GM21390 (cell line): ENCODE data around the gene DCAF12.
"Not testable (repeated sequence)": the region's sequence is repeated elsewhere in the genome, so short reads cannot be mapped to it uniquely, and the experiment has no call there.

Experiments used
- ATAC-seq: cut with Tn5 transposase; IDR thresholded peaks from one replicate; pipeline ENCODE4 v1.9.1; 2021; ENCODE audit not compliant: unreplicated experiment

DCAF12 gene

DNA sequence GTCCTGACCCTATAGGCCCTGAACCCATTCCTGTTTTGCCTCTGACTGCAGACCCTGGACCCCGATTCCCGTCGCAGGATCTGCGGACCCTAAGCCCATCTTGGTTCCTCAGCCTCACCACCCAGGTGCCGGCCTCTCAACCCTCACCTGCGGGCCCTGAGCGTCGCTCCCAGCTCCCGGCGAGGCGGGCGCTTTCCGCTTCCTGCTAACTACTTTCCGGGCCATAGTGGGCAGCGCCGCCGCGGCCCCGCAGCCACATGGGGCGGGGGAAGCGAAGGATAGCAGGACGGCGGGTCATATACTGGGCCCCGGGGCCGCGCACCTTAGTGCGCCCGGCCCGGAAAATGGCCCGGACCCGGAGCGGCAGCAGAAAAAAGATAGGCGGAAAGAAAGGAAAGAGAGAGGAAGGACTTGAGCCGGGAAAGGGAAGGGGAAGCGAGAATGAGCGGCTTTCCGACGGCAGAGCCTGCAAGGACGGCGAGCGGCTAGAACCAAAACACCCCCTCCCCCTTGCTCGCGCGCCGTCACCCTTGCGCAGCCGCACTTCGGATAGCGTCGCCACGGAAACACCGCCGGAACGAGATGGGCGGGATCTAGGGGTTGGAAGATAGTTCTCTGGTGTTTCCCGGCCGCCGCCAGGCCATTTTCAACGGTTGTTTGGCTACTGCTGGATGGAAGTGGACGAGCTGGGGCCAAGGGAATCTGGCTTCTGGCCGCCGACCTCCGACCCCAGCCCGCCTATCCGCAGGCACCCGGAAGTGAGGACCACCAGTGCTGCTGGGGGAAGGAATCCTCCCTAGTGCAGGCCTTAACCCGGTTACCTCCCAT is at the start of gene DCAF12:
TSS of gene DCAF12 (minus strand) at position 492 of the 828 bp plus-strand sequence. CDS start at position 225, 267 bp downstream.
- peak; percentile 80 for ATAC-seq

DNA sequence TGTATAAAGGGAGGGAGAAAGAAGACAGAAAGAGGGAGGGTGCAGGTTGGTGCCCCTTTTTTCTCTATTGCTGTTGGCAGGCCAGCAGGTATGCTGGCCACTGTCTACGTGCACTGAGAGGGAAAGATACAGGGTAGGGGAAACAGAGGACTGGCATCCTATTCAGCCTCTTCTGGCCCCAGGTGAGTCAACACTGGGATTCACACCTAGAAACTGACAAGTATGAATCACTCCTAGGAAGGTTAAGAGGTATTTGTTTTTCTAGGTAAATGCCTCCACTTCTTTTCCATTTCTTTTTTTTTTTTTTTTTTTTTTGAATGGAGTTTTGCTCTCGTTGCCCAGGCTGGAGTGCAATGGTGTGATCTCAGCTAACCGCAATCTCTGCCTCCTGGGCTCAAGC is 49.6 kb upstream of the DCAF12 start:
- no peak for ATAC-seq

DNA sequence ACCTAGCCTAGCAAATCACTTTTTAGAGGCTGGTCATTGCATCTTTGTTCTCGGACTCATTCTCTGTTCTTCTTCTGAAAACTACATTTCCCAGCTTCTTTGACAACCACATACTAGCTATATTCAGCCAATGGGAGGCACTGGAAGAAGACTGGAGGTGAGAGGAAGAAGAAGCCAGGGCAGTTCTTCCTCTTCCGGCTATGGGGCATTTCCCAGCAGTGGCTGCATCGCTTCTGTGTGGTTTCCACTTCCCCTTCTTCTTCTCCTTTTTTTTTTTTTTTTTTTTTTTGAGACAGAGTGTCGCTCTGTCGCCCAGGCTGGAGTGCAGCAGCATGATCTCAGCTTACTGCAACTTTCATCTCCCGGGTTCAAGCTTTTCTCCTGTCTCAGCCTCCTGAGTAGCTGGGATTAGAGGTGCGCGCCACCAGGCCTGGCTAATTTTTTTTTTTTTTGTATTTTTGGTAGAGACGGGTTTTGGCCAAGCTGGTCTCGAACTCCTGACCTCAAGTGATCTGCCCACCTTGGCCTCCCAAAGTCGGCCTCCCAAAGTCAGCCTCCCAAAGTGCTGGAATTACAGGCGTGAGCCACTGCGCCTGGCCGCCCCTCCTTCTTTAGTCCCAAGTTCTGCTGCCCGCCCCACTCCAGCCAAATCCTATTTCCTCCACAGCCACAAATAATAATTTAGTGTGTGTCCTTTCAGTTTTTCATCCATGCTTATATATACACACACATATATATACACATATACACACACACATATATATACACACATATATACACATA is 45.4 kb upstream of the DCAF12 start:
- peak; percentile 78 for ATAC-seq

DNA sequence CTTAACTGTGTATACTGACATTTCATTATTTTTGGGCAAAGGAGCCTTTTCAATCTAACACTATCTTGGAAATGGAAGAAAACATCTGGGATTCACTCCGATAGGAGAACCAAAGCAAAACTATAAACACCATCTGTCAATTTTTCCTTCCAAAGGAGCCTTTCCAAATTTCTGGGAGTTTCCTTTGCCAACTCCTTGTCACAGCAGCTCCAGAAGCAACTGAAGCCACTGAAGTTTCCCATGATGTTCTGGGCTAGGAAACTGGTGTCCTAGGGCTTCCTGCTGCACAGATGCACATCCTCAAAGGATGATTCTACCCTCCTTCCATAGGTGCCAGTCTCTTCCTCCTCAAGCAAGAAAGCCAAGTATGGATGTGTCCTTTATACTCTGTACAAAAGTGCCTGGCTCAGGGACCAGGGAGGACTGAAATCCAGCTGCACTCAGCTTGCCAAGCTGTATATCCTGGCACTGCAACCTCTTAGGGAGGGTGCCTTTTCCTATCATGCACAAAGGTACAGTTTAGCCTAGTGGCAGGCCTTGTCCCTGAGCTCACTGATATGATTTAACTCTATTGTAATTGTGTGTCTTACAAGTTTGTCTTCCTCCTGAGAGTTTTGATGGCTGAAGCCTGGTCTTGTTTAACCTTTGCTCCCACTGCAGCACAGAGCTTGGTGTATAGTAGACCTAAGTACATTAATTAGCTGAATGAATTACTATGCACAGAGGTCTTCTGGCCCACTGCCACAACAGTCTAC is 43.9 kb upstream of the DCAF12 start:
- ATAC-seq = no peak

GRCh38 chr9:34169125-34169524 is 42.6 kb upstream of the DCAF12 start:
- no peak for ATAC-seq

DNA sequence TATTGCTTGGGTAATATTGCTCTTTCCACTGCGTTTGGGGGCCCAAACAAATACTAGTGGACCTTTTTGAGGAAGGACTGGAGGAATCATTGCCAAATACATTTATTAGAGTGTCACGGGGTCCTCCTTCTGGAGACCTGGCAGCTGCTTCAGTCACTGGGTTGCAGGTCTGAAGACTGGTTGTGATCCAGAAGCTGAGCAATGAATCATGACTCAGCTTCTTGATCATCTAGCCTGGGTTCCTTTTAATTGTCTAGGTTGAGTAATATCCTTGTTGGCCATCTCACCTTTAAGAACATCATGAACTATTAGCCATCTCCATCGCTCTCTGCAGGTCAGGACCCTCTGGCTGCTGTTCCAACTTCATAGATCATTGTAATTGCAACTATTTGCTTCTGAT is 36.9 kb upstream of the DCAF12 start:
- no peak for ATAC-seq

GRCh38 chr9:34158362-34158869 is 31.9 kb upstream of the DCAF12 start:
- no peak for ATAC-seq

- ATAC-seq = no peak
Observed at GRCh38 chr9:34157898-34158297, 31.4 kb upstream of the DCAF12 start.

GRCh38 chr9:34157318-34157717 is 30.8 kb upstream of the DCAF12 start:
- ATAC-seq = no peak

DNA sequence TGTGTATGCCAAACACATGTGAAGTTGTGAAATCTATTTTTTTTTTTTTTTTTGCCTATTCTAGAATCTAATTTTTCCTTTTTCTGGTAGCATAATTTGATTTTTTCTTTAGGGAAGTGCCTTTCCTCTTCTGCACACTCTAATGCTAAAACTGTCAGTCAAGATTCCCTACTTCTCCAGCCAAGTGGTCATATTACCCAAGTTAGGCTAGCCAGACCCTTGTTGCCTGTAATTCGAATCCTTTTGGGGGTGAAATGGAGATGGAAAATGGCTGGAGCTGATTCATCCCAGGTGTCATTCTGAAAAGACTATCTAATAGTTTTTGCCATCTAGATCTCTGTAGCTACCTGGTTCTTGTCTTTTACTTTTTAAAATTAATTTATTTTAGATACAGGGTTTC is 27.6 kb upstream of the DCAF12 start:
- ATAC-seq = no peak

GRCh38 chr9:34151398-34151797 is 24.9 kb upstream of the DCAF12 start:
- ATAC-seq = no peak

DNA sequence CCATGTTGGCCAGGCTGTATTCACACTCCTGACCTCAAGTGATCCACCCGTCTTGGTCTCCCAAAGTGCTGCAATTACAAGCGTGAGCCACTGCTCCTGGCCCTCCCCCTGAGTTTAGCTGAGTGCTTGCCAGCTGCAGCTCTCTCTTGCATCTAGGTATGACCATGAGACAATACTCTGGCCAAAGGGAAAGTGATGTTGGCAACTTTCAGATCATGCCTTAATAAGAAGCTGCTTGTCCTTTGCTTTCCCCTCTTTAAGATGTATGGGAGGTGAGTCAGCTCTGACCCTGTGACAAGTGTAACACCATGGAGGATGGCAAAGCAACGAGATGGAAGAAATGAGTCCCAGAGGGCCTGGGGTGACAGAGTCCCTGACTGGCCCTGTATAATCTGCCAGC is 18.7 kb upstream of the DCAF12 start:
- ATAC-seq = no peak

DNA sequence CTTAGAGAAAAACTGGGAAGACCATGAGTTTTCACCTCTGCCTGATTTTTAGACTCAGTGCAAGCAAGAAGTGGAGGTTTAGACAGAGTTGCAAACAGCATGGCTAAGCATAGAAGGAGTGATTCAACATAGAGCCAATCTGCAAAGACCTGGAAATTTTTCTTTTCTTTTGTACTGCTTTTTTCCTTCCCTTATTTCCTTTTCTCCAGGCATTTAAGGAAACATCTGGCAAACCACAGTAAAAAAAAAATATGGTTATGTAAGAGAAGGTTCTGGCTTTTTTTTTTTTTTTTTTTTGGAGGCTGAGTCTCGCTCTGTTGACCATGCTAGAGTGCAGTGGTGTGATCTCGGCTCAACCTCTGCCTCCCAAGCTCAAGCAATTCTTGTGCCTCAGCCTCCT is 16.6 kb upstream of the DCAF12 start:
- ATAC-seq = no peak

DNA sequence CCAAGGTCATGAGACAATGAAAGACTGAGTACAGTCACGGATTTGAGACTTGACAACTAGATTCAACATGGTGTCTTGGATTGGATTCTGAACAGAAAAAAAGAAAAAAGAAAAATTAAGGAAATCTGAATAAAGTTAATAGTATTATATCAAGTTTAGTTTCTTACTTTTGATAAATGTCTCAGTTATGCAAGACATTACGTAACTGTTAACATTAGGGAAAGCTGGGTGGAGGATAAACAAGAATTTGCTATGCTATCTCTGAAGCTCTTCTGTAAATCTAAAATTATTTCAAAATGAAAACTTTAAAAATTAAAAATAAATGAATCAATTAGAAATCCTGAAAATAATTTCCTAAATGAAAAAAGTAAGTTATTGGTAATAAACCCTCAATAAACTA is 14.4 kb upstream of the DCAF12 start:
- ATAC-seq = no peak

- no peak for ATAC-seq
Observed at GRCh38 chr9:34139477-34140146, 13.1 kb upstream of the DCAF12 start.

GRCh38 chr9:34138644-34139043 is 12.1 kb upstream of the DCAF12 start:
- not testable (repeated sequence) for ATAC-seq

DNA sequence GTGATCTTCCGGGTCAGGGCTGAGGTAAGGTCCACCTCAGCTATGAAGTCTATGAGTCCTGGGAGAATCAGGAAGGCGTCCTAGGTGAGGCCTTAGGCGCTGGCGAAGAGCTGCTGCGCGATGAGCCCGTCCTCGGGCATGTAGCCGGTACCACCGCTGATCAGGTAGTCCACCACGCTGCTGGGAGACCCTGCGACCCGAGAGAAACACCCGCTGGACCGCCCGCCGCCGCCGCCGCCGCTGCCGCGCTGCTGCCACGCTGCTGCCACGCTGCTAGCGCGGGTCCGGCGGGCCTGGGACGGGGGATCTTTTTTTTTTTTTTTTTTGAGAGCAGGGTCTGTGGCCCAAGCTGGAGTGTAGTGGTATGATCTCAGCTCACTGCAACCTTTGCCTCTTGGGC is 8.0 kb upstream of the DCAF12 start:
- no peak for ATAC-seq

DNA sequence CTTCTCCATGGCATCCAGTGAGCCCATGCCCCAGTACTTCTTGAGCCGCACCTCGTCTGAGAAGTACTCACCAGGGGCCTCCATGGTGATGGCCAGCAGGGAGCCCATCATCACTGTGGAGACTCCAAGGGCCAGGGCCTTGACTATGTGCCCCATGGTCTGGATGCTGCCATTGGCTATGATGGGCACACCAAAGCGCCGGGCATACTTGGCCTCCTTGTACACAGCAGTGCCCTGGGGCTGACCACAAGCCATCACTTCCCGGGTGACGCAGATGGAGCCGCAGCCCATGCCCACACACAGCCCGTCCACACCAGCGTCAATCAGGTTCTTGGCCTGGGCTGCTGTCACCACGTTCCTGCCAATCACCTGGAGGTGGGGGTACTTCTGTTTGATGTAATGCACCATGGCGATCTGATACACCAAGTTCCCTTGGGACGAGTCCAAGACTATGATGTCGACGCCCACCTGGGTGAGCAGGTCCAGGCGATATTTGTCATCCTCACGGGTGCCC is 7.0 kb upstream of the DCAF12 start:
- no peak for ATAC-seq

DNA sequence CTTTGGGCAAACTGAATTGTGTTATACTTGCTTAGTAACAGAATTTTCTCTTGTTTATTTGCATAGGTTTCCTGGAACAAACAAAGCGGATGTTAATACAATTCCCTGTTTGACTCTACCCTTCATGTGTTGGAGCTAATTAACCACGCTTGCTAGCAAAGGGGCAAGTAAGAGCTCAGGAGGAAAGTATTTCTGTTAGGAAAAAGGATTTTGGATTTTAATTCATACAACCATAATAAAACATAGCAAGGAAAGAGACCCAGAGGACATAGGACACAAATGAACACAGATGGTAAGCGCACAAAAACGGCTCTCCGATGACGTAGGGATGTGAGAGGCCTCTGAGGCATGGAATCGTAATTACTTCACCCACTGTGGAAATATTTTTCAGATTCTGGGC is 5.1 kb upstream of the DCAF12 start:
- no peak for ATAC-seq
